GM20431 (cell line): ENCODE results near the gene TUBA8.

ENCODE experiments used
- in situ Hi-C: fragments of 300-500 bp; cut with MseI, MboI; formaldehyde crosslinking; loops from one replicate; pipeline ENCODE4 v1.15.0; 2020; ENCODE audit warnings: low sequenced_read_pairs; ENCODE audit not compliant: unreplicated experiment

The TUBA8 gene

GRCh38 chr22:18110194-18110953, at the start of gene TUBA8:
TSS of gene TUBA8 (plus strand) at chr22:18110809. CDS start at chr22:18110866, 57 bp downstream.
- in situ Hi-C loops = no loop called here

GRCh38 chr22:18062421-18062820, 48.2 kb upstream of the TUBA8 start:
- in situ Hi-C loops = loop anchor here (10.0 to 25.0 kb wide), 2 partner anchors 228 to 325 kb away; no protein-coding TSS in a partner anchor

- in situ Hi-C loops = loop anchor here (10.0 to 25.0 kb wide), 2 partner anchors 229 to 326 kb away; no protein-coding TSS in a partner anchor
Measured at GRCh38 chr22:18063306-18063705, 47.3 kb upstream of the TUBA8 start.

- in situ Hi-C loops = loop anchor here (10.0 to 25.0 kb wide), 2 partner anchors 229 to 326 kb away; no protein-coding TSS in a partner anchor
Measured at GRCh38 chr22:18063715-18064114, 46.9 kb upstream of the TUBA8 start.

- in situ Hi-C loops = loop anchor here (10.0 to 25.0 kb wide), 2 partner anchors 230 to 327 kb away; no protein-coding TSS in a partner anchor
Measured at GRCh38 chr22:18064636-18065035, 46.0 kb upstream of the TUBA8 start.

- in situ Hi-C loops = loop anchor here (10.0 to 25.0 kb wide), 2 partner anchors 230 to 328 kb away; no protein-coding TSS in a partner anchor
Measured at GRCh38 chr22:18065256-18065655, 45.4 kb upstream of the TUBA8 start.

GRCh38 chr22:18066181-18066859, 44.3 kb upstream of the TUBA8 start:
- in situ Hi-C loops = loop anchor here (10.0 to 25.0 kb wide), 2 partner anchors 232 to 329 kb away; no protein-coding TSS in a partner anchor

- in situ Hi-C loops = loop anchor here (10.0 to 25.0 kb wide), 2 partner anchors 232 to 330 kb away; no protein-coding TSS in a partner anchor
Measured at GRCh38 chr22:18067121-18067520, 43.5 kb upstream of the TUBA8 start.

- in situ Hi-C loops = loop anchor here (10.0 to 25.0 kb wide), 2 partner anchors 233 to 330 kb away; no protein-coding TSS in a partner anchor
Measured at GRCh38 chr22:18067548-18068341, 42.9 kb upstream of the TUBA8 start.

GRCh38 chr22:18068381-18068988, 42.1 kb upstream of the TUBA8 start:
- in situ Hi-C loops = loop anchor here (10.0 to 25.0 kb wide), 2 partner anchors 234 to 331 kb away; no protein-coding TSS in a partner anchor

GRCh38 chr22:18069041-18069440, 41.6 kb upstream of the TUBA8 start:
- in situ Hi-C loops = loop anchor here (10.0 to 25.0 kb wide), 2 partner anchors 234 to 332 kb away; no protein-coding TSS in a partner anchor

- in situ Hi-C loops = loop anchor here (25.0 kb wide), 1 partner anchor 333 kb away; no protein-coding TSS in a partner anchor
Measured at GRCh38 chr22:18070041-18070440, 40.6 kb upstream of the TUBA8 start.

- in situ Hi-C loops = loop anchor here (25.0 kb wide), 1 partner anchor 333 kb away; no protein-coding TSS in a partner anchor
Measured at GRCh38 chr22:18070556-18071306, 39.9 kb upstream of the TUBA8 start.

- in situ Hi-C loops = loop anchor here (25.0 kb wide), 1 partner anchor 334 kb away; no protein-coding TSS in a partner anchor
Measured at GRCh38 chr22:18071307-18071967, 39.2 kb upstream of the TUBA8 start.

GRCh38 chr22:18071968-18072310, 38.7 kb upstream of the TUBA8 start:
- in situ Hi-C loops = loop anchor here (25.0 kb wide), 1 partner anchor 335 kb away; no protein-coding TSS in a partner anchor

GRCh38 chr22:18073467-18073866, 37.1 kb upstream of the TUBA8 start:
- in situ Hi-C loops = loop anchor here (25.0 kb wide), 1 partner anchor 336 kb away; no protein-coding TSS in a partner anchor

- in situ Hi-C loops = loop anchor here (25.0 kb wide), 1 partner anchor 337 kb away; no protein-coding TSS in a partner anchor
Measured at GRCh38 chr22:18073927-18074326, 36.7 kb upstream of the TUBA8 start.
